Medulla oblongata (tissue), 1 donor: Measurements from ENCODE around the gene SLC25A33.
"Not testable (repeated sequence)": the region's sequence is repeated elsewhere in the genome, so short reads cannot be mapped to it uniquely, and the experiment has no call there.

ENCODE experiments used
- DNase-seq: peaks from one replicate; pipeline ENCODE4 v3.0.0-alpha.2; 2015; ENCODE audit errors: extremely low spot score

SLC25A33 gene

GRCh38 chr1:9538669-9539164 is 548 bp upstream of the SLC25A33 start:
- DNase-seq, result no peak

- peak; percentile 57 for DNase-seq
These were observed 725 bp downstream of the SLC25A33 start for GRCh38 chr1:9539829-9540550.

- DNase-seq, result peak; percentile 73
These were observed 3.2 kb downstream of the SLC25A33 start for GRCh38 chr1:9542430-9542829.

GRCh38 chr1:9544926-9545325 is 5.7 kb downstream of the SLC25A33 start:
- DNase-seq, result no peak

GRCh38 chr1:9549955-9550546 is 10.8 kb downstream of the SLC25A33 start:
- DNase-seq, result no peak

GRCh38 chr1:9551984-9552383 is 12.7 kb downstream of the SLC25A33 start:
- DNase-seq, result no peak

- DNase-seq, result no peak
These were observed 14.5 kb downstream of the SLC25A33 start for GRCh38 chr1:9553736-9554144.

- no peak for DNase-seq
These were observed 16.7 kb downstream of the SLC25A33 start for GRCh38 chr1:9555942-9556341.

- DNase-seq, result no peak
These were observed 18.4 kb downstream of the SLC25A33 start for GRCh38 chr1:9557624-9558023.

GRCh38 chr1:9558271-9558945 is 19.1 kb downstream of the SLC25A33 start:
- no peak for DNase-seq

GRCh38 chr1:9558946-9559545 is 19.8 kb downstream of the SLC25A33 start:
- DNase-seq, result no peak

- no peak for DNase-seq
These were observed 20.4 kb downstream of the SLC25A33 start for GRCh38 chr1:9559673-9560072.

GRCh38 chr1:9560090-9560489 is 20.8 kb downstream of the SLC25A33 start:
- DNase-seq, result not testable (repeated sequence)

- peak; percentile 83 for DNase-seq
These were observed 22.2 kb downstream of the SLC25A33 start for GRCh38 chr1:9561429-9561828.

- DNase-seq, result no peak
These were observed 30.0 kb downstream of the SLC25A33 start for GRCh38 chr1:9569267-9569666.

- not testable (repeated sequence) for DNase-seq
These were observed 31.7 kb downstream of the SLC25A33 start for GRCh38 chr1:9570886-9571529.

- DNase-seq, result peak; percentile 43
These were observed 34.5 kb downstream of the SLC25A33 start for GRCh38 chr1:9573723-9574122.

GRCh38 chr1:9575486-9575885 is 36.2 kb downstream of the SLC25A33 start:
- DNase-seq, result no peak

GRCh38 chr1:9576903-9577302 is 37.6 kb downstream of the SLC25A33 start:
- no peak for DNase-seq

- no peak for DNase-seq
These were observed 38.2 kb downstream of the SLC25A33 start for GRCh38 chr1:9577423-9577822.

- no peak for DNase-seq
These were observed 41.7 kb downstream of the SLC25A33 start for GRCh38 chr1:9580942-9581341.
